ENCODE results near the gene LARGE2. TPM values are rescaled to one million over a fixed set of nuclear protein-coding genes. Genes with fewer than 3 reads are reported as not detected.

The LARGE2 gene
- total RNA-seq, 3 donors from 2014 or later (not counting 1 experiment from before 2014, with no cell fraction given) = 0.40 to 1.7 (median 1.0) TPM

DNA sequence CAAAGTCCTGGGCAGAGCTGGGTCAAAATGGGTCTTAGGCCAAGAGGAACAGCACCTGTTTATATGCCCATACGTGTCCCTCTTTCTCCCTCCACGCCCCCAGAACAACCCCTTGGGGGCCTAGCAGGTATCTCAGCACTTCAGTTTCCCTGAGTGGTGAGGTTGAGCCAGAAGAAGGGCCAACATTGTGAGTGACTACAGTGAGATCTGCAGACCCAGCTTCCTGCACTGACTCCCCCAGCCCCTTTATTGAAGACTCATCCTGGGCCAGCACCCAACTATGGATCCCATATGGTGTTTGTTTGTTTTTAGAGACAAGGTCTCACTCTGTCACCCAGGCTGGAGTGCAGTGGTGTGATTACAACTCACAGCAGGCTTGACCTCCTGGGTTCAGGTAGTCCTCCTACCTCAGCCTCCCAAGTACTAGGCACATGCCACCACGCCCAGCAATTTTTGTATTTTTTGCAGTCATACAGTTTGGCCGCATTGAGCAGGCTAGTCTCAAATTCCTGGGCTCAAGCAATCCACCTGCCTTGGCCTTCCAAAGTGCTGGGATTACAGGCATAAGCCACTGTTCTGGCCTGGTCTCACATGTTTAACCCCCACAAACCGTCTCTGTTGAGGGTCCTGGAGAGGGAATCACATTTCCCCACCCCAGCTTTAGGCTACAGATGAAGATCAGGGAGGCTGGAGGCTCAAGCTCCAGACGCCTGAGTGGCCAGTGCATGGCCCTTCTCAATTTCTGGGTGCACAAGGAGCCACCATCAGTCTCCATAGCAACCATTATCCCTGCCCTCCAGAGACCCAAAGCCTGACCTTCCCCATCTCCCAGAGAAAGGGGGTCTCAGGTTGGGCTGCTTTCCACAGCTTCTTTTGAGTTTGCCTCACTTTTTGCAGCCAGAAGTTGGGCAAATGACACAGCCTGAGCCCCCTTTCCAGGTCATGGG, 1.7 kb upstream of the LARGE2 start:
- peak overlapping the region; percentile 77 for H3K4me3 Mint-ChIP-seq
- peaks cover 6 to 10% of the 10 kb centered on the region in 2 donors for H3K27me3 Mint-ChIP-seq (ENCODE audit: low read depth in 2 of 2)
- H3K27ac Mint-ChIP-seq = no peak overlapping the region
- no peak overlapping the region for H3K27ac ChIP-seq (ENCODE audit: low read length)
- H3K9me3 ChIP-seq (ENCODE audit: control insufficient read depth, insufficient read depth, low read length) = no peaks in the 10 kb centered on the region
- peaks cover 58% of the 10 kb centered on the region for H3K4me1 ChIP-seq (ENCODE audit: control insufficient read depth, insufficient read depth, low read length)
- intact Hi-C loops (cut with micrococcal nuclease) = no loop called here
- H3K4me3 ChIP-seq (ENCODE audit: low read length) = no peak overlapping the region
- H3K27me3 ChIP-seq (ENCODE audit: control insufficient read depth, insufficient read depth, low read length) = peaks cover 7% of the 10 kb centered on the region
- H3K4me1 Mint-ChIP-seq = peaks cover 33 to 49% of the 10 kb centered on the region in 2 donors
- ATAC-seq (no peak), DNase-seq (no peak)
- WGBS (ENCODE audit: insufficient coverage) = 97% methylated on average over 6 of the region's 6 CpGs
- no peak for TF ChIP-seq CTCF (IDR thresholded peaks at IDR 0.05)
- H3K36me3 Mint-ChIP-seq = no peaks in the 10 kb centered on the region
- no peaks in the 10 kb centered on the region for H3K9me3 Mint-ChIP-seq
- peaks cover 2% of the 10 kb centered on the region for H3K36me3 ChIP-seq (ENCODE audit: control insufficient read depth, insufficient read depth, low read length)

DNA sequence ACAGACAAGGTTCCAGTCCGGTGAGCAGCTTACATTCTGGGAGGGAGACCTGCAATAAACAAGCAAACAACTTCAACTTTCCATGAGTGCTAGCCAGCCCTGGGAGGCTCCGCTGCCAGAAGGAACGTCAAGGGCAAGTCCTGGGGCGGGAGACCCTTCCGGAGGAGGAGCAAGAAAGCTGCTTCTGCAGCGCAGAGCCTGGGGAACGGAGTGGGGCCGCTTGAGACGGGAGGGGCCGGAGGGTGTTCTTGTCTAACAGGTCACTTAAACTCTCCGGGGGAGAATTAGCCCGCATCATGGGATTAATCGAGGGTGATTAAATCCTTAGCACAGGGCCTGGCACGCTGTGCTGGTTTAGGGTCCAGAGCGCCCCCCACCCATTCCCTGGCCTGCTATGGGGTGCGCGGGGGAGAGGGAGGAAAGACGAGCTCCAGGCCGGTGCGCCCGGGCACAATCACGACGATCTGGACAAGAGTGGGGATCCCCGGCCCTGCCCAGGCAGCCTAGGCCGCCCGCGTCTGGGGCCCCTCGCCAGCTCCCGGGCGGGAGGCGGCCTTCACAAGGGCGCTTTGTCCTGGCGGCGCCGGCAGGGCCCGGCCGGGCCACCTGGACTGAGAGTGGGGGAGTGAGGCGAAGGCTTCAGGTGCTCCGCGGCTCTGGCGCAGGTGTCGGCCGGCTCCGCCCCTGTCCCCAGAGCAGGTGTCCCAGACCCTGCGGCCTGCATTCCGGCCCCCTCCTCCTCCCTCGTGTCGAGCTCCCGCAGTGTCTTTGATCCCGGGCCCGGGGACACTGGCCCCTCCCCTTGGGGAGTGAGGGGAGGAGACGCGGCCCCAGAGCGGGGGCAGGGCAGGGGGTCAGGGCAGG, 663 bp upstream of the LARGE2 start:
- Histone ChIP-seq H3K9me3 (ENCODE audit: control insufficient read depth, insufficient read depth, low read length) (no peaks in the 10 kb centered on the region), H3K36me3 (ENCODE audit: control insufficient read depth, insufficient read depth, low read length) (no peaks in the 10 kb centered on the region), H3K27me3 (ENCODE audit: control insufficient read depth, insufficient read depth, low read length) (peaks cover 7% of the 10 kb centered on the region), H3K4me3 (ENCODE audit: low read length) (no peak overlapping the region), H3K4me1 (ENCODE audit: control insufficient read depth, insufficient read depth, low read length) (peaks cover 50% of the 10 kb centered on the region), H3K27ac (ENCODE audit: low read length) (no peak overlapping the region)
- Mint-ChIP-seq H3K4me1 (peaks cover 24 to 40% of the 10 kb centered on the region in 2 donors), H3K4me3 (peak overlapping the region; percentile 77), H3K27ac (no peak overlapping the region), H3K27me3 (ENCODE audit: low read depth in 2 of 2) (peaks cover 6 to 10% of the 10 kb centered on the region in 2 donors), H3K36me3 (no peaks in the 10 kb centered on the region), H3K9me3 (no peaks in the 10 kb centered on the region)
- 69% methylated on average over 50 of the region's 54 CpGs for WGBS (ENCODE audit: insufficient coverage)
- DNase-seq = no peak
- intact Hi-C loops (cut with micrococcal nuclease) = no loop called here
- no peak for TF ChIP-seq CTCF (IDR thresholded peaks at IDR 0.05)
- ATAC-seq = no peak

DNA sequence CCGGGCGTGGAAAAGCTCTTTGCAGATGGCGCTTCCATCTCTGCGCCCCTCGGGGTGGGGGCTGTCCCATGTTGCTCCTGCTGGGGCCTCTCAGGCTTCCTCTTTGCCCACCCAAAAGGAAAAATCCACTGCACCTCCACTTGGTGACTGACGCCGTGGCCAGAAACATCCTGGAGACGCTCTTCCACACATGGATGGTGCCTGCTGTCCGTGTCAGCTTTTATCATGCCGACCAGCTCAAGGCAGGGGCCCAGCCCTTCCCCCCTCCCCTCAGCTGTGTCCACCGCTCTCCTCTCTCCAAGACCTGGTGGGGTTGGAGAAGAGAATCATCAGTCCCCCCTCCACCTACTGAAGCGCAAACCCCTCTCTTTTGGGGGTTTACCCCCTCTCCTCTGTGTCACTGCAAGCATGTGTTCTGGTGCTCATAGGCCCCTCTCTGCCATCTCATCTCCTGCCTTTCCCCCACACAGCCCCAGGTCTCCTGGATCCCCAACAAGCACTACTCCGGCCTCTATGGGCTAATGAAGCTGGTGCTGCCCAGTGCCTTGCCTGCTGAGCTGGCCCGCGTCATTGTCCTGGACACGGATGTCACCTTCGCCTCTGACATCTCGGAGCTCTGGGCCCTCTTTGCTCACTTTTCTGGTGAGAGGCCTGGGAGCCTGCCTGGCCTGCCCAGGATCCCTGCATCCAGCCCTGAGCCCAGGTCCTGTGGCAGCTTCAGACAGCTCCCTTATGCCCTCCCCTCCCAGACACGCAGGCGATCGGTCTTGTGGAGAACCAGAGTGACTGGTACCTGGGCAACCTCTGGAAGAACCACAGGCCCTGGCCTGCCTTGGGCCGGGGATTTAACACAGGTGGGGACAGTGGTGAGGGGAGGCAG, 1.8 kb downstream of the LARGE2 start:
- TF ChIP-seq CTCF (IDR thresholded peaks at IDR 0.05) = no peak
- H3K27me3 Mint-ChIP-seq (ENCODE audit: low read depth in 2 of 2) = peaks cover 6 to 10% of the 10 kb centered on the region in 2 donors
- ATAC-seq (no peak), DNase-seq (peak in 1 of 2 donors; percentile 6)
- Histone ChIP-seq H3K36me3 (ENCODE audit: control insufficient read depth, insufficient read depth, low read length) (no peaks in the 10 kb centered on the region), H3K4me1 (ENCODE audit: control insufficient read depth, insufficient read depth, low read length) (peaks cover 56% of the 10 kb centered on the region), H3K4me3 (ENCODE audit: low read length) (no peak overlapping the region), H3K27ac (ENCODE audit: low read length) (no peak overlapping the region), H3K27me3 (ENCODE audit: control insufficient read depth, insufficient read depth, low read length) (peaks cover 7% of the 10 kb centered on the region), H3K9me3 (ENCODE audit: control insufficient read depth, insufficient read depth, low read length) (no peaks in the 10 kb centered on the region)
- H3K4me3 Mint-ChIP-seq = peak overlapping the region; percentile 75
- no peaks in the 10 kb centered on the region for H3K36me3 Mint-ChIP-seq
- intact Hi-C loops (cut with micrococcal nuclease) = no loop called here
- H3K27ac Mint-ChIP-seq = peak overlapping the region in 1 of 2 donors; percentile 21
- 84% methylated on average over 22 of the region's 22 CpGs for WGBS (ENCODE audit: insufficient coverage)
- peaks cover 14 to 24% of the 10 kb centered on the region in 2 donors for H3K4me1 Mint-ChIP-seq
- H3K9me3 Mint-ChIP-seq = no peaks in the 10 kb centered on the region
